ENCODE results near the gene TMEM212.

DNA sequence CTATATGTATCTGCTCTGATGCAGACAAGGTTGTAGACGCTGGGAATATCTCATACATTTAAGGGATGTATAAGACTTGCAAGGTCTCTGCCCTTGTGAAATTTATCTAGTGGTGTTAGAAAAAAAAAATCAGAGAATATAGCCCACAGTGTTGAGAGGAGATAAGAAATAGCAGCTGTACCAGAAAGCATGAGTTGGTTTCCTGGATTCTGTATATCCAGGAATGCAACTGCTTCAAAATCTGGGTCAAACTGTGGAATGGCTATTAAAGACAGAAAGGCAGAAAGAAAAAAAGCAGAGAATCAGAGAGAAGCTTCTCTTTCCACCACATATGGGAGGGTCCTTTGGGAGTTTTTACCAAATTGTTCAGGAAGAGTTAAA is 1.5 kb upstream of the TMEM212 start:
- TF ChIP-seq, protein P1, sequence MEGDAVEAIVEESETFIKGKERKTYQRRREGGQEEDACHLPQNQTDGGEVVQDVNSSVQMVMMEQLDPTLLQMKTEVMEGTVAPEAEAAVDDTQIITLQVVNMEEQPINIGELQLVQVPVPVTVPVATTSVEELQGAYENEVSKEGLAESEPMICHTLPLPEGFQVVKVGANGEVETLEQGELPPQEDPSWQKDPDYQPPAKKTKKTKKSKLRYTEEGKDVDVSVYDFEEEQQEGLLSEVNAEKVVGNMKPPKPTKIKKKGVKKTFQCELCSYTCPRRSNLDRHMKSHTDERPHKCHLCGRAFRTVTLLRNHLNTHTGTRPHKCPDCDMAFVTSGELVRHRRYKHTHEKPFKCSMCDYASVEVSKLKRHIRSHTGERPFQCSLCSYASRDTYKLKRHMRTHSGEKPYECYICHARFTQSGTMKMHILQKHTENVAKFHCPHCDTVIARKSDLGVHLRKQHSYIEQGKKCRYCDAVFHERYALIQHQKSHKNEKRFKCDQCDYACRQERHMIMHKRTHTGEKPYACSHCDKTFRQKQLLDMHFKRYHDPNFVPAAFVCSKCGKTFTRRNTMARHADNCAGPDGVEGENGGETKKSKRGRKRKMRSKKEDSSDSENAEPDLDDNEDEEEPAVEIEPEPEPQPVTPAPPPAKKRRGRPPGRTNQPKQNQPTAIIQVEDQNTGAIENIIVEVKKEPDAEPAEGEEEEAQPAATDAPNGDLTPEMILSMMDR (IDR thresholded peaks at IDR 0.05): no peak
- no peak for TF ChIP-seq POLR2A (IDR thresholded peaks at IDR 0.05)

Data from right lobe of liver (tissue), 4 donors.